CD4-positive, alpha-beta T cell treated with Interleukin-6 for 4 hours (primary cell): ENCODE data around the gene NIPSNAP3A.
"Not testable (repeated sequence)": the region's sequence is repeated elsewhere in the genome, so short reads cannot be mapped to it uniquely, and the experiment has no call there.

Experiments used
- DNase-seq: peaks from one replicate; pipeline ENCODE4 v3.0.0-alpha.2; 2020; ENCODE audit warnings: mixed read lengths

The NIPSNAP3A gene

DNA sequence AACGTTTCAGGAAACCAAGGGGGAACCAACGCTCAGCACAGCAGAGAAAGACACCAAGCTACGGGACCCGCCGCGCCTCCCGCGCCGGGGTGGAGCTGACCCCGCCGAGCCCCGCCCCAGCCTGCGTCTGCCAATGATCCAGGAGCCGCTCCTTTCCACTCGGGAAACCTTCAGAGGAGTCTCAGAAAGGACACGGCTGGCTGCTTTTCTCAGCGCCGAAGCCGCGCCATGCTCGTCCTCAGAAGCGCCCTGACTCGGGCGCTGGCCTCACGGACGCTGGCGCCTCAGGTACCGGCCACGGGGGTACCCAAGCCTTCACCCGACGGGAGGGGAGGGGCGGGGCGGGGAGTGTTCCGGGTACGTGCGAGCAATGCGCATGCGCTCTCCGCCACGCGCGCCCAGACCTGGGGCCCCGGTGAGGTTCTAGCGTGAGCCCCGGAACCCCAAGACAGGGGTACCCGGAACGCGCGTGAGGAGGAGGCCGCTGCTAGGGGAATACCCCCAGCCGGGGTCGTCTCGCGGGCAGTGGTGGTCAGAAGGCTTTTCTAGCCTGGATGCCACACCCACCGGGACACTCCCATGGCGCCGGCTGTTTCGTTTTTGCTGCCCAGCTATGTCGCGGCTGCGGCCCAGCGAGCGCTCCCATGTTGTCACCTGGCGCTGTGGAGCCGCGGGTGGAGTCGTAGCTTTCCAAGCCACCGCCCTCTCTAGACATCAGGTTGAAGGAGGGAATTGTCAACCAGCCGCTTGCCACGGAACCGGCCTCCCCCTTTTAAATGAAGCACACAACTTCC, at the start of gene NIPSNAP3A:
NIPSNAP3A (plus strand) TSS at position 119 of the 794 bp plus-strand sequence; CDS start at position 229, 110 bp downstream.
- DNase-seq, result peak; percentile 92

DNA sequence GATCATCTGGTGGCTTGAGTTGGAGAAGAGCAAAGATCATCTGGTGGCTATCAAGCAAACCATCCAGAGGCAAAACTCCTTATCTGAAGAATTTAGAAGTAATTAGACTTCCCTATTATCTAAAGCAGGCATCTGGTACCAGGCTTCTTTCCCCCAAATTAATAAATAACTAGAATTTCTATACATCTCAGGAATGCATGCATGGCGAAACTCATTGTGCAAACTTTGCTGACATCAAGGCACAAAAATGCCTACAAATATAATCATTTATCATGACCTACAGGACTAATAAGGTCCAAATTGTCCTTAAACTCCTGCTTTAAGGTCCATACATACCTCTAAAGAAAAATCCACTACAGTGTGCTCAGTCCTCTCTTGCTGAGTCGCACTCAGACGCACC, 47.2 kb upstream of the NIPSNAP3A start:
- DNase-seq, result no peak

- DNase-seq, result not testable (repeated sequence)
Measured at GRCh38 chr9:104708737-104709136, 38.7 kb upstream of the NIPSNAP3A start.

GRCh38 chr9:104711604-104712003, 35.9 kb upstream of the NIPSNAP3A start:
- DNase-seq, result no peak

DNA sequence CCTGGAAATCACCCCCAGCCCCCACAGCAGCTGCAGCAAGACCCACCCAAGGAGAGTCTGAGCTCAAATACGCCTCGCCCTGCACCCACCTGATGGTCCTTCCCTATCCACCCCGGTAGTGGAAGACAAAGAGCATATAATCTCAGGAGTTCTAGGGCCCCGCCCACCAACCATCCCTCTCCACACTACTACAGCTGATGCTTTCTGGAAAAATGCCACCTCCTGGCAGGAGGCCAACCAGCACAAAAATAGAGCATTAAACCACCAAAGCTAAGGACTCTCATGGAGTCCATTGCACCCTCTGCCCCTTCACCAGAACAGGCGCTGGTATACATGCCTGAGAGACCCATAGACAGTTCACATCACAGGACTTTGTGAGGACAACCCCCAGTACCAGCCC, 22.5 kb upstream of the NIPSNAP3A start:
- DNase-seq, result no peak

DNA sequence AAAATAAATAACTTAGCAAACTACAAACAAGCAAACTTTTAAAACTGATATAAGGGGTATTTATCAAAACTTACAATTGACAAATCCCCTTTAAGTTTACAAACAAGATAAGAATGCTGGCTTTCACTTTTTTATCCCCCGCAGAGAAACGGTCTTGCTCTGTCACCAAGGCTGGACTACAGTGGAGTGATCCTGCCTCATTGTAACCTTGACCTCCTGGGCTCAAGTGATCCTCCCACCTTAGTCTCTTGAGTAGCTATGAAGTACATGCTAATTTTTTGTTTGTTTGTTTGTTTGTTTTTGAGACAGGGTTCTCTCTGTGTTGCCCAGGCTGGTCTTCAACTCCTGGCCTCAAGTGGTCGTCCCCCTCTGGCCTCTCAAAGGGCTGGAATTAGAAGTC, 9.0 kb upstream of the NIPSNAP3A start:
- no peak for DNase-seq

DNA sequence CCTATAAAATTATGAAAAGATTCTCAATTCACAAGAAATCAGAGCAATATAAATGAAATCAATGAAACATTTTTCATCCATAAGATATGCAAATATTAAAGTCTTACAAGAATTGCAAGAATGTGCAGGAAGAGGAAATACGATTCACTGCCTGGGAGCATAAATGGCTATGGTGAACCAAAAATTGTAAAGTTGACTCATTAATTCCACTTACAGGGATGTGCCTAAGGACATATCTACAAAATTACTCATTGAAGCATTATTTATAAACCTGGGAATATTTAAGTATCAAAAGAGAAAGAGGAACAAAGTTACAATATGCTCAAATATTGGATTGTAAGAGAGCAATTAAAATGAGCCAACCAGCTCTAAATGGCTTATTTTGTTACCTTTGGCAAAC, 6.9 kb upstream of the NIPSNAP3A start:
- no peak for DNase-seq

DNA sequence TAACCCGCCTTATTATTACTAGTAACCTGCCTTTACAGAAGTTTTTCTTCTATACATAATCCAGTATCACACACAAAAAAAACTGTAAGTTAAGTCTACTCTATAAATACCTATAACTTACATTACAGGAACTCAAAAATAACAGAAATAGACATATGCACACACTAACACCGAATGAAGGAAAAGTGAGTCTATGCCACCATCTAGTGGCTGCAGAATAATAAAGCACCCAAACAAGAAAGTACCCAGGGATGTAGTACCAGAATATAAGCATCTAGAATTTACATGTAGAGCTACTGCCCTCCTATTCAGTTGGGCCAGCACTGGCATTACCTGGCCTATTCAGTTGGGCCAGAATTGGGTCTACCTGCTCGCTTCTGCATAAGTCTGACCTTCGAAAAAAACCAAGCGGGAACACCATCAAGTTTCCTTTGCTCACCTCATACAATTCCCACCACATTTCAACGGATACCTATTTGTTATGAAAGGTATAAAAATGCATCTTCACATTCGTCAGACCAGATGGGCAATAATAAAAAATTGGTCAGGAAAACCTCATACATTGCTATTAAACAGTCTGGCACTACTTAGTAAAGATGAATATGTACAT, 4.0 kb upstream of the NIPSNAP3A start:
- peak; percentile 51 for DNase-seq

- DNase-seq, result no peak
Measured at GRCh38 chr9:104745852-104746251, 1.6 kb upstream of the NIPSNAP3A start.

GRCh38 chr9:104746285-104746684, 1.2 kb upstream of the NIPSNAP3A start:
- no peak for DNase-seq

GRCh38 chr9:104746798-104747197, 685 bp upstream of the NIPSNAP3A start:
- DNase-seq, result no peak

- no peak for DNase-seq
Measured at GRCh38 chr9:104747245-104747564, 278 bp upstream of the NIPSNAP3A start.

DNA sequence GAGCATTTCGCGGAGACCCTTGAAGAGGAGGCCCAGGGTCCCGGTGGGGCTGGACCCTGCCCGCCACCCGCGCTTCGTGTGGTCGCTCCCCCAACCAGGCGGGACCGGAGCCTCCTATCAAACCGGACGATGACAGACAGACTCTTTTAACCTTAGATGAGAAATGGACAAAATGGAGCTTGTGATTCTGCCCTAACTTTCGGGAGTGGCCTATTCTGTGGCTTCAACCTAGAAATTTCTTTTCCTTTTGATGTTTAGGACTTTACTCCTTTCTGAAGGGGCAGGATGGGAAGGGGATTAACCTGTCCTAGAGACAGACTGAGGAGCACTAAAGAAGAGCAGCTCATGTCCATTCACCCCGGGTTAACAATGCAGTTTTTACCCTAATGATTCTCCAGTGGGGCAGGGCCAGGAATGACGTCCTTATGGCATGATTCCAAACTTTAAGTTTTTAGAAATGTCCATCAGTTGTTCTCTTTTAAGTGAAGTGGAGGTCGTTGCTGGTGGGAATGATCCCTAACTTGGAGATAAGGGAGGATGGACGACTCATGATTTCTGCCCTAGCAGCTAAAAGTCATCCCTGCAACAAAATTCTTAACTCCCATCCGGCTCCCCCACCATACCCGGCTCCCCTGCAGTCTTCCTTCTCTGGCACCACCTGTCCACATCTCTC, 1.0 kb downstream of the NIPSNAP3A start:
- DNase-seq, result no peak

DNA sequence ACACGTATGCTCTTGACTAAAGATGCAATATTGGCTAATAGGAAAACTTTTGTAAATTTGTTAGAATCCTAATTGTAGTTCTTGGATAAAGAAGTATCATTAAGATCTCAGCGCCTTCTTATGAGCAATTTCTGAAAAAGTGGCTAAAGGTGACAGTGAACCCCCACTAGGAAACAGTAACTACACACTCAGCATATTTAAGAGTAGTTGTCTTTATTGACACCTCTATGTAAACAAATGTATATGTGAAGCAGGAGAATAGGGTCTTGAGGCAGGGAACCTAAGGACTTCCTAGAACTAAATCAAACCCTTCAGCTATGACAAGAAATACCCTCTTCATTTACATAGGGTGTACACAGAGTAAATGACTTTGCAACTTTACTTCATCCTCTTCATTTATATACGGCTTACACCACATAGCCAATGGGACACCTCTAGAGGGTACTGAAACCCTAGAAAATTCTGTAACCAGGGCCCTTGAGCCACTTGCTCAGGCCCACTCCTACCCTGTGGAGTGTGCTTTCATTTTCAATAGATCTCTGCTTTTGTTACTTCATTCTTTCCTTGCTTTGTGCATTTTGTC, 2.8 kb downstream of the NIPSNAP3A start:
- DNase-seq, result no peak

DNA sequence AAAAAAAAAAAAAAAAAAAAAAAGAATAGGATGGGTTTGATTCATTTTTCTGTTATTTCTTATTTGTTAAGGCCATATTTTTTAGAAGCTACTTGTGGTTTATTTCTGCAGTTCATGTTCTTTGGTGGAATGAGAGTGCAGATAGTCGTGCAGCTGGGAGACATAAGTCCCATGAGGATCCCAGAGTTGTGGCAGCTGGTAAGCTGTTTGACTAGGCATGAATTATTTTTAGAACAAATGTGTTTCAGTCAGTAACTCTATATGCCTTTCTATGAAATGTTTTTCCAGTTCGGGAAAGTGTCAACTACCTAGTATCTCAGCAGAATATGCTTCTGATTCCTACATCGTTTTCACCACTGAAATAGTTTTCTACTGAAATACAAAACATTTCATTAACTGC, 11.5 kb downstream of the NIPSNAP3A start:
- DNase-seq, result no peak

GRCh38 chr9:104765138-104765537, 17.7 kb downstream of the NIPSNAP3A start:
- DNase-seq, result no peak

- no peak for DNase-seq
Measured at GRCh38 chr9:104766025-104766424, 18.5 kb downstream of the NIPSNAP3A start.

DNA sequence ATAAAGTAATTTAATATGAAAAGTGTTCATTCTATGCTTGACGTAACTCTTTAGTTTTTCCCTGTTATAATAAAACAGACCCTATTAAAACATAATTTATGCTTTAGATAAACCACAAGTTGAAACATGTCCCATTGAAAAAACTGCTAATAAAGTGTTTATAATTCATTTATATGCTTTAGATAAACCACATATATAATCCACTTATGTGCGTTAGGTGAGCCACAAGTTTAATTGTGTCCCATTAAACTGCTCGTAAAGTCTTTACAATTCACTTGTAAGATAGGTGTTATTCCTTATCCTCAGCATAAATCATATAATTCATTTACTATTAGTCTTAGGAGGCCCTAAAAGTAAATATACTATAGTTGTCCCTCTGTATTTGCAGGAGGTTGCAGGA, 20.0 kb downstream of the NIPSNAP3A start:
- DNase-seq, result no peak

- DNase-seq, result not testable (repeated sequence)
Measured at GRCh38 chr9:104769029-104769428, 21.5 kb downstream of the NIPSNAP3A start.

GRCh38 chr9:104769655-104770054, 22.2 kb downstream of the NIPSNAP3A start:
- no peak for DNase-seq

DNA sequence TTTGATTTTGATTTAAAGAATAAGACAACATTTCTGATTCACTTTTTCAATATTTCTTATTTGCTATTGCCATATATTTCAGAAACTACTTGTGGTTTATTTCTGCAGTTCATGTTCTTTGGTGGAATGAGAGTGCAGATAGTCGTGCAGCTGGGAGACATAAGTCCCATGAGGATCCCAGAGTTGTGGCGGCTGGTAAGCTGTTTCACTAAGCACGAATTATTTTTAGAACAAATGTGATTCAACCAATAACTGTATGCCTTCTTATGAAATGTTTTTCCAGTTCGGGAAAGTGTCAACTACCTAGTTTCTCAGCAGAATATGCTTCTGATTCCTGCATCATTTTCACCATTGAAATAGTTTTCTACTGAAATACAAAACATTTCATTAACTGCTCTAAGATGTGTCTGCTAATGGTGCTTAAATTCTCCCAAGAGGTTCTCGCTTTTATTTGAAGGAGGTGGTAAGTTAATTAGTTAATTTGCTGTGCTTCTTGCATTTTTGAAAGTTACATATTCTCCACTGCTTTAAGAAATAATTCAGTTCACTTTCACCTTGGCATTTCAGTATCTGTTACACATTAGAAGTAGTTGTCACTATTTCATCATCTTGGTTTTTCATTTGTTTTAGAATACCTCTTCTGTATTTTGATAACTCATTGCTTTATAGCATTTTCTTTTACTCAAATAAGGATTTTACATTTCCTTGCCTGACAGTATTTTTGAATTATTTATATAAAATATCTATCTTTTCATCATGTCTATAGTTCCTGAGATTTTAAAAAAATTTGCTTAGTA, 25.4 kb downstream of the NIPSNAP3A start:
- DNase-seq, result no peak

DNA sequence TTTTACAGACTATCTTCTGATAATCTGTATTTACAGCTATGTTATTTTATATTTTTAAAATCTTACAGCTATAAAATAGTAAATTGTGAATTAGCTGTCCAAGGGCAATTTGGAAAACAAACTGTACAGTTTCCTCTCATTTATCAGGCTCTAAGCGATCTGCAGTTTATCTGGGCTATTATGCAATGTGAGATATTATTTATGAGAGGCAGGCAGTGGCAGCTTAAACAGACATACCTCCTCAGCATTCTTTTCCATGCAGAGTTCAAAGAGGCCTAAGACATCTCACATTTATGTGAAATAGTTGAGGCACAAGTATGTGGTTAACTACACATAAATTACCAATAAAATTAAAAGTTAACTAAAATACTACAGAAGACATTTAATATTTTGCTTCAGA, 26.6 kb downstream of the NIPSNAP3A start:
- no peak for DNase-seq
